IMR-90 (cell line): ENCODE results near the gene SLC7A10. TPM values are rescaled to one million over a fixed set of nuclear protein-coding genes. Genes with fewer than 3 reads are reported as not detected.

ENCODE experiments used
- ATAC-seq: fragments of 200-7000 bp; cut with Tn5 transposase; 2 replicates; pipeline ENCODE4 v1.9.1; 2020; ENCODE audit warnings: low read depth, mild to moderate bottlenecking, moderate library complexity
- BruUV-seq: library from RNA; stranded (reverse); fragments of 400-500 nt; replicated peaks from 2 replicates; lab custom pipeline; 2021; lab: Mats Ljungman, UMichigan
- CTCF ChIA-PET: fragments of 300-600 bp; formaldehyde crosslinking; extraction: SDS; loops from one replicate; lab custom pipeline; 2021; ENCODE audit warnings: antibody characterized with exemption; lab: Yijun Ruan, JAX
- POLR2A ChIA-PET: fragments of 300-600 bp; sonication (Branson Sonifier 250); formaldehyde crosslinking; loops from one replicate; lab custom pipeline; 2022; ENCODE audit warnings: antibody characterized with exemption; ENCODE audit not compliant: unreplicated experiment; lab: Charles Lee
- DNase-seq: peaks from one replicate; pipeline ENCODE4 v3.0.0; 2013
- H2AFZ ChIP-seq: replicated peaks from 2 replicates; pipeline ENCODE3; 2013; ENCODE audit warnings: low read length, mild to moderate bottlenecking; ENCODE audit not compliant: poor library complexity
- H2AK5ac ChIP-seq: 2 replicates; pipeline ENCODE4 v1.6.1; 2013; ENCODE audit warnings: low read depth, low read length, inconsistent platforms
- H2AK9ac ChIP-seq: replicated peaks from 2 replicates; pipeline ENCODE3; 2013; ENCODE audit warnings: mild to moderate bottlenecking, low read depth, low read length, moderate library complexity; ENCODE audit not compliant: poor library complexity
- H2BK120ac ChIP-seq: 2 replicates; pipeline ENCODE4 v1.6.1; 2013; ENCODE audit warnings: low read depth, low read length, inconsistent platforms
- H2BK15ac ChIP-seq: 3 replicates; pipeline ENCODE4 v1.6.1; 2013; ENCODE audit warnings: low read depth, low read length, inconsistent platforms
- H2BK20ac ChIP-seq: 2 replicates; pipeline ENCODE4 v1.6.1; 2013; ENCODE audit warnings: low read depth, mild to moderate bottlenecking, inconsistent platforms, low read length, moderate library complexity
- H2BK5ac ChIP-seq: 2 replicates; pipeline ENCODE4 v1.6.1; 2013; ENCODE audit warnings: mild to moderate bottlenecking, low read depth, low read length, inconsistent platforms; ENCODE audit not compliant: poor library complexity, severe bottlenecking
- H3K14ac ChIP-seq: replicated peaks from 2 replicates; pipeline ENCODE4 v1.6.1; 2013; ENCODE audit warnings: low read depth, low read length, inconsistent platforms
- H3K18ac ChIP-seq: 2 replicates; pipeline ENCODE4 v1.6.1; 2013; ENCODE audit warnings: low read depth, low read length, control low read depth
- H3K23ac ChIP-seq: 2 replicates; pipeline ENCODE4 v1.6.1; 2013; ENCODE audit warnings: low read depth, low read length, inconsistent platforms
- H3K27ac ChIP-seq: 2 replicates; pipeline ENCODE4 v1.5.1; 2013; ENCODE audit warnings: mild to moderate bottlenecking, control low read depth, low read length; ENCODE audit not compliant: insufficient read depth
- H3K27me3 ChIP-seq: 2 replicates; pipeline ENCODE4 v1.6.1; 2013; ENCODE audit warnings: low read length; ENCODE audit not compliant: control insufficient read depth, insufficient read depth
- H3K36me3 ChIP-seq: 2 replicates; pipeline ENCODE4 v1.6.1; 2013; ENCODE audit warnings: low read length, mixed read lengths; ENCODE audit not compliant: control insufficient read depth, insufficient read depth
- H3K4ac ChIP-seq: 2 replicates; pipeline ENCODE4 v1.6.1; 2013; ENCODE audit warnings: low read depth, low read length, inconsistent platforms
- H3K4me1 ChIP-seq: 2 replicates; pipeline ENCODE4 v1.6.1; 2013; ENCODE audit warnings: low read length, mixed read lengths; ENCODE audit not compliant: control insufficient read depth, insufficient read depth
- H3K4me2 ChIP-seq: 2 replicates; pipeline ENCODE4 v1.6.1; 2013; ENCODE audit warnings: low read depth, mild to moderate bottlenecking, control low read depth, low read length, moderate library complexity
- H3K4me3 ChIP-seq: 2 replicates; pipeline ENCODE4 v1.5.1; 2013; ENCODE audit warnings: low read depth, mild to moderate bottlenecking, control low read depth, low read length, moderate library complexity; ENCODE audit not compliant: insufficient read depth
- H3K56ac ChIP-seq: 2 replicates; pipeline ENCODE4 v1.6.1; 2013; ENCODE audit warnings: low read length, inconsistent platforms; ENCODE audit not compliant: insufficient read depth; ENCODE audit errors: extremely low read depth
- H3K79me1 ChIP-seq, 2 experiments: 2 replicates each; pipeline ENCODE4 v1.6.1; 2013; ENCODE audit warnings: low read length in 2 of 2, inconsistent platforms in 1 of 2, low read depth in 1 of 2
- H3K9ac ChIP-seq: 2 replicates; pipeline ENCODE4 v1.6.1; 2013; ENCODE audit warnings: low read depth, low read length, control low read depth
- H3K9me1 ChIP-seq: 2 replicates; pipeline ENCODE4 v1.6.1; 2013; ENCODE audit warnings: low read length, inconsistent platforms; ENCODE audit not compliant: insufficient read depth
- H3K9me3 ChIP-seq: 2 replicates; pipeline ENCODE4 v1.6.1; 2013; ENCODE audit warnings: low read length; ENCODE audit not compliant: control insufficient read depth, insufficient read depth
- H4K20me1 ChIP-seq: 2 replicates; pipeline ENCODE4 v1.6.1; 2013; ENCODE audit warnings: low read length, inconsistent platforms; ENCODE audit not compliant: insufficient read depth
- H4K5ac ChIP-seq: 2 replicates; pipeline ENCODE4 v1.6.1; 2013; ENCODE audit warnings: mild to moderate bottlenecking, low read depth, low read length, control low read depth
- H4K8ac ChIP-seq, 2 experiments: 2 replicates each; pipeline ENCODE4 v1.6.1; 2013; ENCODE audit warnings: low read depth in 2 of 2, low read length in 2 of 2, control low read depth in 1 of 2, inconsistent platforms in 1 of 2
- H4K91ac ChIP-seq: 2 replicates; pipeline ENCODE4 v1.6.1; 2013; ENCODE audit warnings: low read depth, low read length, inconsistent platforms; ENCODE audit not compliant: insufficient read depth
- BHLHE40 ChIP-seq: fragments of 150-350 bp; IDR thresholded peaks from 2 replicates; pipeline ENCODE4 v1.6.1; 2016; ENCODE audit warnings: mild to moderate bottlenecking, low read depth, low read length
- CEBPB ChIP-seq: IDR thresholded peaks from 2 replicates; pipeline ENCODE4 v1.6.1; 2012; ENCODE audit warnings: low read depth, low read length, improper control_type of control experiment
- CHD1 ChIP-seq: IDR thresholded peaks from 2 replicates; pipeline ENCODE4 v1.6.1; 2012; ENCODE audit warnings: low read depth, low read length, improper control_type of control experiment
- CTCF ChIP-seq: conservative IDR thresholded peaks from 2 replicates; pipeline ENCODE4 v1.5.1; 2012; ENCODE audit warnings: mild to moderate bottlenecking, low read depth, low read length, improper control_type of control experiment
- ELK1 ChIP-seq: fragments of 150-350 bp; IDR thresholded peaks from 2 replicates; pipeline ENCODE4 v1.6.1; 2016; ENCODE audit warnings: low read depth, mild to moderate bottlenecking, low read length, moderate library complexity, borderline replicate concordance
- FOS ChIP-seq: fragments of 150-350 bp; IDR thresholded peaks from 2 replicates; pipeline ENCODE4 v1.6.1; 2016; ENCODE audit warnings: low read depth, low read length
- MAFK ChIP-seq: IDR thresholded peaks from 2 replicates; pipeline ENCODE4 v1.6.1; 2012; ENCODE audit warnings: low read depth, low read length, improper control_type of control experiment
- MAZ ChIP-seq: IDR thresholded peaks from 2 replicates; pipeline ENCODE4 v1.6.1; 2012; ENCODE audit warnings: low read depth, mild to moderate bottlenecking, low read length, improper control_type of control experiment, moderate library complexity, borderline replicate concordance
- MXI1 ChIP-seq: IDR thresholded peaks from 2 replicates; pipeline ENCODE4 v1.6.1; 2012; ENCODE audit warnings: low read depth, mild to moderate bottlenecking, low read length, moderate library complexity, borderline replicate concordance
- NFE2L2 ChIP-seq: fragments of 150-350 bp; IDR thresholded peaks from 2 replicates; pipeline ENCODE4 v1.6.1; 2016; ENCODE audit warnings: low read depth, mild to moderate bottlenecking, low read length
- POLR2A ChIP-seq: IDR thresholded peaks from 2 replicates; pipeline ENCODE4 v1.6.1; 2012; ENCODE audit warnings: mild to moderate bottlenecking, low read depth, low read length
- RAD21 ChIP-seq: IDR thresholded peaks from 2 replicates; pipeline ENCODE4 v1.6.1; 2012; ENCODE audit warnings: low read length, improper control_type of control experiment
- RCOR1 ChIP-seq: IDR thresholded peaks from 2 replicates; pipeline ENCODE4 v1.6.1; 2012; ENCODE audit warnings: mild to moderate bottlenecking, low read length, improper control_type of control experiment; ENCODE audit not compliant: insufficient replicate concordance
- RFX5 ChIP-seq: IDR thresholded peaks from 2 replicates; pipeline ENCODE4 v1.8.0; 2012; ENCODE audit warnings: low read depth, mild to moderate bottlenecking, low read length, moderate library complexity
- SMC3 ChIP-seq: fragments of 150-350 bp; IDR thresholded peaks from 2 replicates; pipeline ENCODE4 v1.6.1; 2016; ENCODE audit warnings: low read depth, mild to moderate bottlenecking, antibody characterized with exemption, low read length, moderate library complexity
- USF2 ChIP-seq: fragments of 150-350 bp; IDR thresholded peaks from 2 replicates; pipeline ENCODE4 v1.6.1; 2017; ENCODE audit warnings: mild to moderate bottlenecking, antibody characterized with exemption, low read length, low read depth
- WGBS, 2 experiments: methylation state at CpG; one replicate each; pipeline versions ENCODE4 v1.1.5 to v1.1.7; 2013; ENCODE audit warnings: missing lambda C conversion rate in 2 of 2; ENCODE audit not compliant: insufficient read length in 1 of 2; ENCODE audit errors: extremely low coverage in 2 of 2; 5-methylcytosine and 5-hydroxymethylcytosine counted together
- dilution Hi-C: fragments of 300-500 bp; cut with HindIII; formaldehyde crosslinking; loops from one replicate; pipeline ENCODE4 v1.14.3; 2018; ENCODE audit warnings: low sequenced_read_pairs; ENCODE audit not compliant: unreplicated experiment
- in situ Hi-C: fragments of 300-500 bp; cut with MboI; formaldehyde crosslinking; loops from 3 replicates; pipeline ENCODE4 v1.14.3; 2019; ENCODE audit warnings: low sequenced_read_pairs, inconsistent platforms, mixed read lengths
- intact Hi-C: fragments of 100-400 bp; cut with micrococcal nuclease; formaldehyde crosslinking; loops from 2 replicates; pipeline ENCODE4 v1.10.0; 2022
- polyA plus RNA-seq, 3 experiments: library from polyadenylated mRNA; depleted of rRNA; stranded (reverse); fragments of >200 nt; gene quantifications; 2 replicates each; pipeline ENCODE4 v1.2.3, GENCODE V29; 2012; ENCODE audit warnings: low replicate concordance in 1 of 3
- total RNA-seq: library from RNA; depleted of rRNA; stranded (reverse); fragments of >200 nt; gene quantifications from 2 replicates; pipeline ENCODE4 v1.2.3, GENCODE V29; 2012

The SLC7A10 gene
- total and polyA plus RNA-seq, 2 of the 4 experiments (the other 2 are of a cell fraction) = not detected

GRCh38 chr19:33193269-33193864, 32.3 kb downstream of the SLC7A10 start:
- DNase-seq = no peak
- intact Hi-C loops (no loop called here), in situ Hi-C loops (no loop called here), dilution Hi-C loops (no loop called here)
- 0 out of 2 replicates have a peak overlapping the region, but pooled peaks have one; percentile 38 for H3K23ac ChIP-seq
- no peak overlapping the region for H3K18ac ChIP-seq
- no peak overlapping the region for H3K9ac ChIP-seq
- H2BK20ac ChIP-seq = no peak overlapping the region
- no peak overlapping the region for H3K27ac ChIP-seq
- no peak overlapping the region for H3K14ac ChIP-seq
- WGBS, 2 experiments = no CpG with 5 or more reads among the region's 8 CpGs
- H3K4me1 ChIP-seq = peaks cover 3% of the 10 kb centered on the region; the same call in 1 of the 2 replicates
- H2AK5ac ChIP-seq = no peak overlapping the region
- ChIA-PET POLR2A (no interaction called here), CTCF (no interaction called here)
- peak overlapping the region; percentile 85 for H2AFZ ChIP-seq
- no peaks in the 10 kb centered on the region for H3K9me3 ChIP-seq
- H4K20me1 ChIP-seq = peaks cover 8% of the 10 kb centered on the region; the same call in 1 of the 2 replicates
- no peak overlapping the region for H2AK9ac ChIP-seq
- no peak overlapping the region for H4K5ac ChIP-seq
- H3K4ac ChIP-seq = no peak overlapping the region
- H3K4me2 ChIP-seq = no peak overlapping the region
- TF ChIP-seq CEBPB = no peak
- no peak for TF ChIP-seq MAFK
- TF ChIP-seq RCOR1 = no peak
- TF ChIP-seq CTCF = no peak
- TF ChIP-seq NFE2L2 = no peak
- TF ChIP-seq ELK1 = no peak
- TF ChIP-seq CHD1 = no peak
- TF ChIP-seq MXI1 = no peak
- no peak for TF ChIP-seq RFX5
- TF ChIP-seq BHLHE40 = no peak
- no peak for TF ChIP-seq USF2
- TF ChIP-seq MAZ = no peak
- no peak for TF ChIP-seq POLR2A
- no peak for TF ChIP-seq FOS
- TF ChIP-seq SMC3 = no peak
- TF ChIP-seq RAD21 = no peak
- H4K91ac ChIP-seq = no peak overlapping the region
- peak overlapping the region in 1 of 2 experiments; percentile 17; a peak in 1 of 4 replicates for H4K8ac ChIP-seq
- H2BK15ac ChIP-seq = no peak overlapping the region
- H3K79me1 ChIP-seq = peaks cover 0 to 10% of the 10 kb centered on the region in 2 experiments; a peak in 1 of 4 replicates
- no peak for ATAC-seq
- H3K4me3 ChIP-seq = no peak overlapping the region
- no peak overlapping the region for H2BK5ac ChIP-seq
- no peak overlapping the region for H2BK120ac ChIP-seq
- H3K36me3 ChIP-seq = no peaks in the 10 kb centered on the region
- peaks cover 10% of the 10 kb centered on the region; the same call in 1 of the 2 replicates for H3K27me3 ChIP-seq
- no TSS peak for BruUV-seq
- H3K56ac ChIP-seq = no peak overlapping the region
- no peaks in the 10 kb centered on the region for H3K9me1 ChIP-seq
